OCI-LY7 (cell line): ENCODE data around the gene SUPT4H1.

Experiments
- CTCF ChIP-seq: fragments of 200-600 bp; sonication (generic); conservative IDR thresholded peaks from 2 replicates; pipeline ENCODE4 v1.5.1; 2014; ENCODE audit warnings: mild to moderate bottlenecking, antibody characterized with exemption, low read length, moderate library complexity, mixed read lengths
- EZH2phosphoT487 ChIP-seq: fragments of 200-600 bp; sonication (generic); IDR thresholded peaks from 2 replicates; pipeline ENCODE4 v1.6.1; 2018; ENCODE audit warnings: low read depth, borderline replicate concordance, mild to moderate bottlenecking, mixed run types, antibody characterized with exemption, low read length, moderate library complexity, mixed read lengths

GRCh38 chr17:58330997-58331814 is 20.8 kb downstream of the SUPT4H1 start:
- no peak for TF ChIP-seq CTCF
- TF ChIP-seq EZH2phosphoT487 = no peak
